H1 (cell line): ENCODE data around the gene DIDO1.

ENCODE experiments used
- CEBPB ChIP-seq: IDR thresholded peaks from 2 replicates; pipeline ENCODE4 v1.6.1; 2012; ENCODE audit warnings: low read depth, low read length
- EZH2 ChIP-seq: fragments of 200-600 bp; sonication (generic); IDR thresholded peaks from 2 replicates; pipeline ENCODE4 v1.7.1; 2012; ENCODE audit warnings: low read depth, mild to moderate bottlenecking, moderate library complexity, low read length, inconsistent platforms; ENCODE audit not compliant: severe bottlenecking
- GTF2F1 ChIP-seq: IDR thresholded peaks from 2 replicates; pipeline ENCODE4 v1.6.1; 2012; ENCODE audit warnings: low read depth, low read length, improper control_type of control experiment, borderline replicate concordance
- MAFK ChIP-seq: IDR thresholded peaks from 2 replicates; pipeline ENCODE4 v1.6.1; 2012; ENCODE audit warnings: low read depth, mild to moderate bottlenecking, improper control_type of control experiment, low read length
- NRF1 ChIP-seq: IDR thresholded peaks from 2 replicates; pipeline ENCODE4 v1.6.1; 2011; ENCODE audit warnings: mild to moderate bottlenecking, low read depth, low read length, improper control_type of control experiment
- POLR2A ChIP-seq, 2 experiments: IDR thresholded peaks; 1 replicate in 1 of 2; 2 replicates in 1 of 2; pipeline ENCODE4 v1.6.1; 2011; ENCODE audit warnings: low read depth in 2 of 2, low read length in 2 of 2, mild to moderate bottlenecking in 2 of 2; ENCODE audit errors: control extremely low read depth in 1 of 2
- RFX5 ChIP-seq: IDR thresholded peaks from 2 replicates; pipeline ENCODE4 v1.6.1; 2011; ENCODE audit warnings: low read depth, low read length, improper control_type of control experiment, borderline replicate concordance
- SUZ12 ChIP-seq: fragments of 200-600 bp; sonication (generic); IDR thresholded peaks from 2 replicates; pipeline ENCODE4 v1.6.1; 2012; ENCODE audit warnings: mild to moderate bottlenecking, inconsistent platforms, low read length, moderate library complexity, mixed read lengths
- TAF1 ChIP-seq: IDR thresholded peaks from 2 replicates; pipeline ENCODE4 v1.6.1; 2011; ENCODE audit warnings: mild to moderate bottlenecking, low read depth, low read length
- TF ChIP-seq, protein P1 (sequence below): fragments of 300-600 bp; sonication (generic); IDR thresholded peaks from 2 replicates; pipeline ENCODE4 v1.7.1; 2012; ENCODE audit warnings: low read length, moderate library complexity, mild to moderate bottlenecking, inconsistent platforms; ENCODE audit not compliant: insufficient replicate concordance
- TF ChIP-seq, protein P2 (sequence below), 3 experiments: IDR thresholded peaks; 1 replicate in 2 of 3; 2 replicates in 1 of 3; pipeline versions ENCODE4 v1.5.1 to v1.6.1; 2011; ENCODE audit warnings: low read length in 3 of 3, mild to moderate bottlenecking in 3 of 3, inconsistent platforms in 2 of 3, low read depth in 1 of 3, moderate library complexity in 1 of 3; ENCODE audit not compliant: insufficient read depth in 1 of 3; ENCODE audit errors: control extremely low read depth in 1 of 3
- TF ChIP-seq, protein P3 (sequence below): IDR thresholded peaks from 2 replicates; pipeline ENCODE4 v1.6.1; 2011; ENCODE audit warnings: low read depth, mild to moderate bottlenecking, low read length; ENCODE audit not compliant: insufficient read depth

DNA sequence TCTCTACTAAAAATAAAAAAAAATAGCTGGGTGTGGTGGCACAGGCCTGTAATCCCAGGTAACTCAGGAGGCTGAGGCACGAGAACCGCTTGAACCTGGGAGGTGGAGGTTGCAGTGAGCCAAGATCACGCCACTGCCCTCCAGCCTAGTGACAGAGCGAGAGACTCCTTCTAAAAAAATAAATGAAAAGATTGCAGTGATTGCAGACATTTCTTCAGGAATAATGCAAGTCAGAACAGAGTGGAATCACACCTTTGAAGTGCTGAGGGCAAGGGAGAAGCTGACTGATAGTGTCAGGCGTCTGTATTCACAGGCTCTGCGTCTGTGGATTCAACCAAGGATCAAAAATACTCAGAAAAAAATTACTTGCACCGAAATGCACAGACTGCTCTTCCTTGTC lies 62.1 kb downstream of the DIDO1 start:
- no peak for TF ChIP-seq SUZ12
- TF ChIP-seq NRF1 = no peak
- TF ChIP-seq, protein P1, sequence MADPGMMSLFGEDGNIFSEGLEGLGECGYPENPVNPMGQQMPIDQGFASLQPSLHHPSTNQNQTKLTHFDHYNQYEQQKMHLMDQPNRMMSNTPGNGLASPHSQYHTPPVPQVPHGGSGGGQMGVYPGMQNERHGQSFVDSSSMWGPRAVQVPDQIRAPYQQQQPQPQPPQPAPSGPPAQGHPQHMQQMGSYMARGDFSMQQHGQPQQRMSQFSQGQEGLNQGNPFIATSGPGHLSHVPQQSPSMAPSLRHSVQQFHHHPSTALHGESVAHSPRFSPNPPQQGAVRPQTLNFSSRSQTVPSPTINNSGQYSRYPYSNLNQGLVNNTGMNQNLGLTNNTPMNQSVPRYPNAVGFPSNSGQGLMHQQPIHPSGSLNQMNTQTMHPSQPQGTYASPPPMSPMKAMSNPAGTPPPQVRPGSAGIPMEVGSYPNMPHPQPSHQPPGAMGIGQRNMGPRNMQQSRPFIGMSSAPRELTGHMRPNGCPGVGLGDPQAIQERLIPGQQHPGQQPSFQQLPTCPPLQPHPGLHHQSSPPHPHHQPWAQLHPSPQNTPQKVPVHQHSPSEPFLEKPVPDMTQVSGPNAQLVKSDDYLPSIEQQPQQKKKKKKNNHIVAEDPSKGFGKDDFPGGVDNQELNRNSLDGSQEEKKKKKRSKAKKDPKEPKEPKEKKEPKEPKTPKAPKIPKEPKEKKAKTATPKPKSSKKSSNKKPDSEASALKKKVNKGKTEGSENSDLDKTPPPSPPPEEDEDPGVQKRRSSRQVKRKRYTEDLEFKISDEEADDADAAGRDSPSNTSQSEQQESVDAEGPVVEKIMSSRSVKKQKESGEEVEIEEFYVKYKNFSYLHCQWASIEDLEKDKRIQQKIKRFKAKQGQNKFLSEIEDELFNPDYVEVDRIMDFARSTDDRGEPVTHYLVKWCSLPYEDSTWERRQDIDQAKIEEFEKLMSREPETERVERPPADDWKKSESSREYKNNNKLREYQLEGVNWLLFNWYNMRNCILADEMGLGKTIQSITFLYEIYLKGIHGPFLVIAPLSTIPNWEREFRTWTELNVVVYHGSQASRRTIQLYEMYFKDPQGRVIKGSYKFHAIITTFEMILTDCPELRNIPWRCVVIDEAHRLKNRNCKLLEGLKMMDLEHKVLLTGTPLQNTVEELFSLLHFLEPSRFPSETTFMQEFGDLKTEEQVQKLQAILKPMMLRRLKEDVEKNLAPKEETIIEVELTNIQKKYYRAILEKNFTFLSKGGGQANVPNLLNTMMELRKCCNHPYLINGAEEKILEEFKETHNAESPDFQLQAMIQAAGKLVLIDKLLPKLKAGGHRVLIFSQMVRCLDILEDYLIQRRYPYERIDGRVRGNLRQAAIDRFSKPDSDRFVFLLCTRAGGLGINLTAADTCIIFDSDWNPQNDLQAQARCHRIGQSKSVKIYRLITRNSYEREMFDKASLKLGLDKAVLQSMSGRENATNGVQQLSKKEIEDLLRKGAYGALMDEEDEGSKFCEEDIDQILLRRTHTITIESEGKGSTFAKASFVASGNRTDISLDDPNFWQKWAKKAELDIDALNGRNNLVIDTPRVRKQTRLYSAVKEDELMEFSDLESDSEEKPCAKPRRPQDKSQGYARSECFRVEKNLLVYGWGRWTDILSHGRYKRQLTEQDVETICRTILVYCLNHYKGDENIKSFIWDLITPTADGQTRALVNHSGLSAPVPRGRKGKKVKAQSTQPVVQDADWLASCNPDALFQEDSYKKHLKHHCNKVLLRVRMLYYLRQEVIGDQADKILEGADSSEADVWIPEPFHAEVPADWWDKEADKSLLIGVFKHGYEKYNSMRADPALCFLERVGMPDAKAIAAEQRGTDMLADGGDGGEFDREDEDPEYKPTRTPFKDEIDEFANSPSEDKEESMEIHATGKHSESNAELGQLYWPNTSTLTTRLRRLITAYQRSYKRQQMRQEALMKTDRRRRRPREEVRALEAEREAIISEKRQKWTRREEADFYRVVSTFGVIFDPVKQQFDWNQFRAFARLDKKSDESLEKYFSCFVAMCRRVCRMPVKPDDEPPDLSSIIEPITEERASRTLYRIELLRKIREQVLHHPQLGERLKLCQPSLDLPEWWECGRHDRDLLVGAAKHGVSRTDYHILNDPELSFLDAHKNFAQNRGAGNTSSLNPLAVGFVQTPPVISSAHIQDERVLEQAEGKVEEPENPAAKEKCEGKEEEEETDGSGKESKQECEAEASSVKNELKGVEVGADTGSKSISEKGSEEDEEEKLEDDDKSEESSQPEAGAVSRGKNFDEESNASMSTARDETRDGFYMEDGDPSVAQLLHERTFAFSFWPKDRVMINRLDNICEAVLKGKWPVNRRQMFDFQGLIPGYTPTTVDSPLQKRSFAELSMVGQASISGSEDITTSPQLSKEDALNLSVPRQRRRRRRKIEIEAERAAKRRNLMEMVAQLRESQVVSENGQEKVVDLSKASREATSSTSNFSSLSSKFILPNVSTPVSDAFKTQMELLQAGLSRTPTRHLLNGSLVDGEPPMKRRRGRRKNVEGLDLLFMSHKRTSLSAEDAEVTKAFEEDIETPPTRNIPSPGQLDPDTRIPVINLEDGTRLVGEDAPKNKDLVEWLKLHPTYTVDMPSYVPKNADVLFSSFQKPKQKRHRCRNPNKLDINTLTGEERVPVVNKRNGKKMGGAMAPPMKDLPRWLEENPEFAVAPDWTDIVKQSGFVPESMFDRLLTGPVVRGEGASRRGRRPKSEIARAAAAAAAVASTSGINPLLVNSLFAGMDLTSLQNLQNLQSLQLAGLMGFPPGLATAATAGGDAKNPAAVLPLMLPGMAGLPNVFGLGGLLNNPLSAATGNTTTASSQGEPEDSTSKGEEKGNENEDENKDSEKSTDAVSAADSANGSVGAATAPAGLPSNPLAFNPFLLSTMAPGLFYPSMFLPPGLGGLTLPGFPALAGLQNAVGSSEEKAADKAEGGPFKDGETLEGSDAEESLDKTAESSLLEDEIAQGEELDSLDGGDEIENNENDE = no peak
- TF ChIP-seq MAFK = no peak
- no peak for TF ChIP-seq POLR2A (IDR thresholded peaks at IDR 0.05; ENCODE audit: control extremely low read depth in 1 of 2, low read depth in 2 of 2, low read length in 2 of 2)
- TF ChIP-seq, protein P2, sequence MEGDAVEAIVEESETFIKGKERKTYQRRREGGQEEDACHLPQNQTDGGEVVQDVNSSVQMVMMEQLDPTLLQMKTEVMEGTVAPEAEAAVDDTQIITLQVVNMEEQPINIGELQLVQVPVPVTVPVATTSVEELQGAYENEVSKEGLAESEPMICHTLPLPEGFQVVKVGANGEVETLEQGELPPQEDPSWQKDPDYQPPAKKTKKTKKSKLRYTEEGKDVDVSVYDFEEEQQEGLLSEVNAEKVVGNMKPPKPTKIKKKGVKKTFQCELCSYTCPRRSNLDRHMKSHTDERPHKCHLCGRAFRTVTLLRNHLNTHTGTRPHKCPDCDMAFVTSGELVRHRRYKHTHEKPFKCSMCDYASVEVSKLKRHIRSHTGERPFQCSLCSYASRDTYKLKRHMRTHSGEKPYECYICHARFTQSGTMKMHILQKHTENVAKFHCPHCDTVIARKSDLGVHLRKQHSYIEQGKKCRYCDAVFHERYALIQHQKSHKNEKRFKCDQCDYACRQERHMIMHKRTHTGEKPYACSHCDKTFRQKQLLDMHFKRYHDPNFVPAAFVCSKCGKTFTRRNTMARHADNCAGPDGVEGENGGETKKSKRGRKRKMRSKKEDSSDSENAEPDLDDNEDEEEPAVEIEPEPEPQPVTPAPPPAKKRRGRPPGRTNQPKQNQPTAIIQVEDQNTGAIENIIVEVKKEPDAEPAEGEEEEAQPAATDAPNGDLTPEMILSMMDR (IDR thresholded peaks at IDR 0.05; ENCODE audit: control extremely low read depth in 1 of 3, insufficient read depth in 1 of 3, low read depth in 1 of 3, low read length in 3 of 3) = no peak
- no peak for TF ChIP-seq TAF1
- TF ChIP-seq CEBPB = no peak
- no peak for TF ChIP-seq RFX5
- no peak for TF ChIP-seq EZH2
- TF ChIP-seq, protein P3, sequence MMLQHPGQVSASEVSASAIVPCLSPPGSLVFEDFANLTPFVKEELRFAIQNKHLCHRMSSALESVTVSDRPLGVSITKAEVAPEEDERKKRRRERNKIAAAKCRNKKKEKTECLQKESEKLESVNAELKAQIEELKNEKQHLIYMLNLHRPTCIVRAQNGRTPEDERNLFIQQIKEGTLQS = no peak
- no peak for TF ChIP-seq GTF2F1
